OCI-LY7 (cell line): ENCODE results near the gene CNN2. TPM values are rescaled to one million over a fixed set of nuclear protein-coding genes. Genes with fewer than 3 reads are reported as not detected.

Experiments
- BruUV-seq: library from RNA; stranded (reverse); fragments of 400-500 nt; replicated peaks from 2 replicates; lab custom pipeline; 2021; lab: Mats Ljungman, UMichigan
- CTCF ChIA-PET: fragments of 300-600 bp; sonication (Branson Sonifier 250); formaldehyde crosslinking; loops from one replicate; lab custom pipeline; 2022; ENCODE audit warnings: antibody characterized with exemption; ENCODE audit not compliant: unreplicated experiment; lab: Charles Lee
- POLR2A ChIA-PET: fragments of 300-600 bp; sonication (Branson Sonifier 250); formaldehyde crosslinking; loops from one replicate; lab custom pipeline; 2022; ENCODE audit warnings: antibody characterized with exemption; lab: Charles Lee
- DNase-seq: peaks from one replicate; pipeline ENCODE4 v3.0.0-alpha.2; 2015; ENCODE audit warnings: low spot score
- H2AFZ ChIP-seq: fragments of 200-600 bp; sonication (generic), shearing (Covaris generic); 2 replicates; pipeline ENCODE4 v1.6.1; 2014; ENCODE audit warnings: mild to moderate bottlenecking, antibody characterized with exemption, low read length, moderate library complexity
- H3K27ac ChIP-seq: fragments of 200-600 bp; sonication (generic); 2 replicates; pipeline ENCODE4 v1.5.1; 2014; ENCODE audit warnings: mixed run types, low read depth, mild to moderate bottlenecking, moderate library complexity, low read length, inconsistent platforms; ENCODE audit not compliant: poor library complexity, severe bottlenecking
- H3K36me3 ChIP-seq: fragments of 200-600 bp; sonication (generic); 2 replicates; pipeline ENCODE4 v1.6.1; 2014; ENCODE audit warnings: mild to moderate bottlenecking, antibody characterized with exemption, low read length, moderate library complexity, mixed read lengths; ENCODE audit not compliant: insufficient read depth
- H3K4me1 ChIP-seq: fragments of 200-600 bp; sonication (generic); 2 replicates; pipeline ENCODE4 v1.5.1; 2014; ENCODE audit warnings: mild to moderate bottlenecking, low read length; ENCODE audit not compliant: insufficient read depth, poor library complexity, severe bottlenecking
- H3K4me2 ChIP-seq: fragments of 200-600 bp; sonication (generic); 2 replicates; pipeline ENCODE4 v1.6.1; 2014; ENCODE audit warnings: mild to moderate bottlenecking, low read length
- H3K4me3 ChIP-seq: fragments of 200-600 bp; sonication (generic); 2 replicates; pipeline ENCODE4 v1.5.1; 2014; ENCODE audit warnings: mild to moderate bottlenecking, low read depth, low read length; ENCODE audit not compliant: poor library complexity, severe bottlenecking
- H3K79me2 ChIP-seq: fragments of 200-600 bp; sonication (generic); 2 replicates; pipeline ENCODE4 v1.6.1; 2016; ENCODE audit warnings: low read depth, mild to moderate bottlenecking, low read length, moderate library complexity, mixed read lengths; ENCODE audit not compliant: insufficient read depth
- H3K9me2 ChIP-seq: fragments of 200-600 bp; sonication (generic); 2 replicates; pipeline ENCODE4 v1.6.1; 2016; ENCODE audit warnings: mild to moderate bottlenecking, low read length, mixed read lengths; ENCODE audit not compliant: insufficient read depth
- H3K9me3 ChIP-seq: fragments of 200-600 bp; sonication (generic); 2 replicates; pipeline ENCODE4 v1.6.1; 2014; ENCODE audit warnings: mild to moderate bottlenecking, mixed run types, low read length, mixed read lengths
- H4K20me1 ChIP-seq: fragments of 200-600 bp; sonication (generic); 2 replicates; pipeline ENCODE4 v1.6.1; 2014; ENCODE audit warnings: mild to moderate bottlenecking, antibody characterized with exemption, low read length, moderate library complexity, mixed read lengths; ENCODE audit not compliant: insufficient read depth
- CTCF ChIP-seq: fragments of 200-600 bp; sonication (generic); conservative IDR thresholded peaks from 2 replicates; pipeline ENCODE4 v1.5.1; 2014; ENCODE audit warnings: mild to moderate bottlenecking, antibody characterized with exemption, low read length, moderate library complexity, mixed read lengths
- EZH2phosphoT487 ChIP-seq: fragments of 200-600 bp; sonication (generic); IDR thresholded peaks from 2 replicates; pipeline ENCODE4 v1.6.1; 2018; ENCODE audit warnings: low read depth, borderline replicate concordance, mild to moderate bottlenecking, mixed run types, antibody characterized with exemption, low read length, moderate library complexity, mixed read lengths
- intact Hi-C: fragments of 100-400 bp; cut with micrococcal nuclease; formaldehyde crosslinking; loops from one replicate; pipeline ENCODE4 v1.10.0; 2022; ENCODE audit not compliant: unreplicated experiment
- total RNA-seq, 2 experiments: library from RNA; depleted of rRNA in 1 of 2; stranded (reverse); fragments of >200 nt in 1 of 2; shearing (Covaris generic) in 1 of 2; gene quantifications; 2 replicates each; pipeline ENCODE4 v1.2.3, GENCODE V29; 2014 to 2022

CNN2 gene
- total RNA-seq, 2 experiments from 2014 or later, result 73.7 to 127 TPM

GRCh38 chr19:1068009-1069001, 41.9 kb downstream of the CNN2 start:
- Histone ChIP-seq H3K79me2 (peaks cover 32% of the 10 kb centered on the region), H3K4me1 (peaks cover 57% of the 10 kb centered on the region), H3K36me3 (peaks cover 43% of the 10 kb centered on the region), H3K9me3 (no peaks in the 10 kb centered on the region), H3K4me2 (peak overlapping the region; percentile 99), H3K9me2 (no peaks in the 10 kb centered on the region), H4K20me1 (no peaks in the 10 kb centered on the region), H3K4me3 (peak overlapping the region; percentile 95), H2AFZ (no peak overlapping the region), H3K27ac (peak overlapping the region; percentile 91)
- CTCF ChIA-PET, result interaction anchor here (0.5 kb wide), 1 partner anchor 193 kb away, joined by 3 read pairs; no protein-coding TSS in a partner anchor
- intact Hi-C loops, result loop anchor here (1.0 to 5.0 kb wide), 2 partner anchors 9 to 34 kb away; partner anchors contain the start of gene GPX4
- no peak for TF ChIP-seq EZH2phosphoT487
- no peak for TF ChIP-seq CTCF
- no TSS peak for BruUV-seq
- POLR2A ChIA-PET, result interaction anchor here (0.6 to 1.8 kb wide), 4 partner anchors 8 to 41 kb away, joined by 3 to 16 read pairs (median 6); partner anchors contain the start of gene CNN2
- peak; percentile 61 for DNase-seq

- Histone ChIP-seq H3K27ac (peak overlapping the region; percentile 91), H3K9me2 (no peaks in the 10 kb centered on the region), H4K20me1 (no peaks in the 10 kb centered on the region), H3K4me2 (peak overlapping the region; percentile 99), H3K9me3 (no peaks in the 10 kb centered on the region), H3K79me2 (peaks cover 32% of the 10 kb centered on the region), H3K36me3 (peaks cover 52% of the 10 kb centered on the region), H3K4me3 (peak overlapping the region; percentile 95), H2AFZ (no peak overlapping the region), H3K4me1 (peaks cover 54% of the 10 kb centered on the region)
- intact Hi-C loops, result loop anchor here (1.0 to 5.0 kb wide), 2 partner anchors 8 to 33 kb away; partner anchors contain the start of gene GPX4
- POLR2A ChIA-PET, result no interaction called here
- no peak; the same call in 1 of the 2 replicates for TF ChIP-seq CTCF
- TF ChIP-seq EZH2phosphoT487, result no peak
- BruUV-seq, result no TSS peak
- CTCF ChIA-PET, result no interaction called here
- peak; percentile 78 for DNase-seq
These were observed 42.8 kb downstream of the CNN2 start for GRCh38 chr19:1069009-1069779.
